K562 (cell line): ENCODE measurements around the gene PTPN18. TPM values are rescaled to one million over a fixed set of nuclear protein-coding genes. Genes with fewer than 3 reads are reported as not detected.

Experiments used
- KDM1A ChIP-seq, 2 experiments: fragments of 450-650 bp; IDR thresholded peaks; 2 replicates each; pipeline ENCODE4 v1.6.1; 2016; ENCODE audit warnings: mild to moderate bottlenecking in 2 of 2
- L3MBTL2 ChIP-seq: fragments of 450-650 bp; IDR thresholded peaks from 2 replicates; pipeline ENCODE4 v1.6.1; 2016; ENCODE audit warnings: mild to moderate bottlenecking, moderate library complexity
- MAFF ChIP-seq: IDR thresholded peaks from 2 replicates; pipeline ENCODE4 v1.6.1; 2012; ENCODE audit warnings: low read length, improper control_type of control experiment
- MED1 ChIP-seq: sonication (generic); formaldehyde crosslinking; IDR thresholded peaks from 2 replicates; pipeline ENCODE4 v1.8.1; 2023; ENCODE audit warnings: missing genetic modification reagents, borderline replicate concordance
- NFE2L1 ChIP-seq: fragments of 450-650 bp; IDR thresholded peaks from 2 replicates; pipeline ENCODE4 v1.6.1; 2016; ENCODE audit warnings: missing genetic modification characterization, low read depth, mild to moderate bottlenecking, missing compliant biosample characterization, moderate library complexity, borderline replicate concordance
- POLR2AphosphoS5 ChIP-seq: IDR thresholded peaks from 2 replicates; pipeline ENCODE4 v1.6.1; 2011; ENCODE audit warnings: mild to moderate bottlenecking, low read depth, low read length, moderate library complexity; ENCODE audit not compliant: control insufficient read depth, insufficient read depth
- THRAP3 ChIP-seq: fragments of 450-650 bp; IDR thresholded peaks from 2 replicates; pipeline ENCODE4 v1.6.1; 2016; ENCODE audit warnings: mild to moderate bottlenecking, inconsistent platforms, borderline replicate concordance
- polyA plus RNA-seq, 8 experiments: library from polyadenylated mRNA; depleted of rRNA in 4 of 8; stranded (reverse) in 5 of 8; unstranded in 3 of 8; fragments of >200 nt; fragmentation: Nextera tagmentation in 2 of 8; fragmentation: Illumina TruSeq in 1 of 8; extraction: Ambion mirVana in 2 of 8; extraction: Trizol in 1 of 8; gene quantifications; 2 replicates each; pipeline versions ENCODE4 v1.2.1 to v1.2.3, GENCODE V29; 2011 to 2014; ENCODE audit warnings: inconsistent platforms in 1 of 8, missing spikeins in 1 of 8
- total RNA-seq, 7 experiments: library from RNA; depleted of rRNA in 6 of 7; stranded (reverse); fragments of >200 nt in 6 of 7; fragmentation: Illumina TruSeq in 2 of 7; extraction: Trizol in 2 of 7; gene quantifications; 2 replicates each; pipeline versions ENCODE4 v1.2.1 to v1.2.3, GENCODE V29; 2011 to 2021; ENCODE audit warnings: low replicate concordance in 1 of 7
- TF ChIP-seq, protein P1 (sequence below): sonication (generic); formaldehyde crosslinking; IDR thresholded peaks from 2 replicates; pipeline ENCODE4 v1.8.0; 2023; ENCODE audit warnings: mild to moderate bottlenecking, missing genetic modification reagents
- TF ChIP-seq, protein P2 (sequence below), 2 experiments: fragments of 450-650 bp; formaldehyde crosslinking in 1 of 2; IDR thresholded peaks; 2 replicates each; pipeline versions ENCODE4 v1.4.0 to v1.6.1; 2014 to 2020; ENCODE audit warnings: mild to moderate bottlenecking in 2 of 2, borderline replicate concordance in 1 of 2, low read depth in 1 of 2
- TF ChIP-seq, protein P3 (sequence below): sonication (generic); formaldehyde crosslinking; IDR thresholded peaks from 2 replicates; pipeline ENCODE4 v1.4.0; 2020; ENCODE audit warnings: mild to moderate bottlenecking, missing genetic modification reagents
- TF ChIP-seq, protein P4 (sequence below): fragments of 250-450 bp; sonication (Bioruptor Pico); IDR thresholded peaks from 2 replicates; pipeline ENCODE4 v1.8.0; 2022; ENCODE audit warnings: moderate library complexity, mild to moderate bottlenecking, inconsistent platforms
- TF ChIP-seq, protein P5 (sequence below): sonication (generic); formaldehyde crosslinking; IDR thresholded peaks from 2 replicates; pipeline ENCODE4 v1.8.0; 2022; ENCODE audit warnings: missing genetic modification reagents, mild to moderate bottlenecking, borderline replicate concordance

PTPN18 gene
- total and polyA plus RNA-seq, 9 of the 15 experiments (the other 6 are each of a cell fraction or from before 2014, with no cell fraction given): 11.6 to 90.7 (median 49.6) TPM

DNA sequence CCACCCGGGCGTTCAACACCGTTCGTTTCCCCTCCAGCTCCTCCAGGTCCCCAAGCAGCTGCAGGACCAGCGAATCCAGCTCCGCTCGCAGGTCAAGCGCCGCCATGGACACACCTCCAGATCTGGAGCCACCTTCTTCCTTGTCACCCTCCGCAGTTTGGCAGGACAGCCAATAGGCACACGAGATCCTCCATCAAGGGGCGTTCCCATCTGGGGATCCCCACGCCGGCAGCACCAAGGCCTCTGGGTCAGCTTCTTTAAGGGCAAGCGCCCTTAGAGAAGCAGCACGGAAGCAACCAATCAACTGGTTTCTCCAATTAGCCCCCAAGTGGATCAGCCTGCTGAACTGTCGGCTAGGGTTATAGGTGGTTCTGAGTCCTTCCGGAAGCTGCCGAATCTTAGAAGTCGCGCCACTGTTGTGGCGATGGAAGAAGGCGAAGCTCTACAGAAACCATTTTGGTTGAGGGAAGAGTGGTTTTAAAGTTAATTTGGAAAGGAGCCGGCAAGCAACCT, 13.8 kb upstream of the PTPN18 start (continued):
- TF ChIP-seq NFE2L1 (no peak), THRAP3 (no peak), KDM1A (IDR thresholded peaks at IDR 0.05) (no peak), MAFF (no peak), L3MBTL2 (no peak), POLR2AphosphoS5 (0 out of 2 replicates have a peak, but pooled peaks have one; percentile 13), MED1 (no peak)
- TF ChIP-seq, protein P1, sequence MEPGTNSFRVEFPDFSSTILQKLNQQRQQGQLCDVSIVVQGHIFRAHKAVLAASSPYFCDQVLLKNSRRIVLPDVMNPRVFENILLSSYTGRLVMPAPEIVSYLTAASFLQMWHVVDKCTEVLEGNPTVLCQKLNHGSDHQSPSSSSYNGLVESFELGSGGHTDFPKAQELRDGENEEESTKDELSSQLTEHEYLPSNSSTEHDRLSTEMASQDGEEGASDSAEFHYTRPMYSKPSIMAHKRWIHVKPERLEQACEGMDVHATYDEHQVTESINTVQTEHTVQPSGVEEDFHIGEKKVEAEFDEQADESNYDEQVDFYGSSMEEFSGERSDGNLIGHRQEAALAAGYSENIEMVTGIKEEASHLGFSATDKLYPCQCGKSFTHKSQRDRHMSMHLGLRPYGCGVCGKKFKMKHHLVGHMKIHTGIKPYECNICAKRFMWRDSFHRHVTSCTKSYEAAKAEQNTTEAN: no peak; the same call in 1 of the 2 replicates
- TF ChIP-seq, protein P2, sequence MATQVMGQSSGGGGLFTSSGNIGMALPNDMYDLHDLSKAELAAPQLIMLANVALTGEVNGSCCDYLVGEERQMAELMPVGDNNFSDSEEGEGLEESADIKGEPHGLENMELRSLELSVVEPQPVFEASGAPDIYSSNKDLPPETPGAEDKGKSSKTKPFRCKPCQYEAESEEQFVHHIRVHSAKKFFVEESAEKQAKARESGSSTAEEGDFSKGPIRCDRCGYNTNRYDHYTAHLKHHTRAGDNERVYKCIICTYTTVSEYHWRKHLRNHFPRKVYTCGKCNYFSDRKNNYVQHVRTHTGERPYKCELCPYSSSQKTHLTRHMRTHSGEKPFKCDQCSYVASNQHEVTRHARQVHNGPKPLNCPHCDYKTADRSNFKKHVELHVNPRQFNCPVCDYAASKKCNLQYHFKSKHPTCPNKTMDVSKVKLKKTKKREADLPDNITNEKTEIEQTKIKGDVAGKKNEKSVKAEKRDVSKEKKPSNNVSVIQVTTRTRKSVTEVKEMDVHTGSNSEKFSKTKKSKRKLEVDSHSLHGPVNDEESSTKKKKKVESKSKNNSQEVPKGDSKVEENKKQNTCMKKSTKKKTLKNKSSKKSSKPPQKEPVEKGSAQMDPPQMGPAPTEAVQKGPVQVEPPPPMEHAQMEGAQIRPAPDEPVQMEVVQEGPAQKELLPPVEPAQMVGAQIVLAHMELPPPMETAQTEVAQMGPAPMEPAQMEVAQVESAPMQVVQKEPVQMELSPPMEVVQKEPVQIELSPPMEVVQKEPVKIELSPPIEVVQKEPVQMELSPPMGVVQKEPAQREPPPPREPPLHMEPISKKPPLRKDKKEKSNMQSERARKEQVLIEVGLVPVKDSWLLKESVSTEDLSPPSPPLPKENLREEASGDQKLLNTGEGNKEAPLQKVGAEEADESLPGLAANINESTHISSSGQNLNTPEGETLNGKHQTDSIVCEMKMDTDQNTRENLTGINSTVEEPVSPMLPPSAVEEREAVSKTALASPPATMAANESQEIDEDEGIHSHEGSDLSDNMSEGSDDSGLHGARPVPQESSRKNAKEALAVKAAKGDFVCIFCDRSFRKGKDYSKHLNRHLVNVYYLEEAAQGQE (IDR thresholded peaks at IDR 0.05; ENCODE audit: borderline replicate concordance): no peak
- TF ChIP-seq, protein P2 (CRISPR knock-in tag; IDR thresholded peaks at IDR 0.05; ENCODE audit: low read depth): no peak
- TF ChIP-seq, protein P3, sequence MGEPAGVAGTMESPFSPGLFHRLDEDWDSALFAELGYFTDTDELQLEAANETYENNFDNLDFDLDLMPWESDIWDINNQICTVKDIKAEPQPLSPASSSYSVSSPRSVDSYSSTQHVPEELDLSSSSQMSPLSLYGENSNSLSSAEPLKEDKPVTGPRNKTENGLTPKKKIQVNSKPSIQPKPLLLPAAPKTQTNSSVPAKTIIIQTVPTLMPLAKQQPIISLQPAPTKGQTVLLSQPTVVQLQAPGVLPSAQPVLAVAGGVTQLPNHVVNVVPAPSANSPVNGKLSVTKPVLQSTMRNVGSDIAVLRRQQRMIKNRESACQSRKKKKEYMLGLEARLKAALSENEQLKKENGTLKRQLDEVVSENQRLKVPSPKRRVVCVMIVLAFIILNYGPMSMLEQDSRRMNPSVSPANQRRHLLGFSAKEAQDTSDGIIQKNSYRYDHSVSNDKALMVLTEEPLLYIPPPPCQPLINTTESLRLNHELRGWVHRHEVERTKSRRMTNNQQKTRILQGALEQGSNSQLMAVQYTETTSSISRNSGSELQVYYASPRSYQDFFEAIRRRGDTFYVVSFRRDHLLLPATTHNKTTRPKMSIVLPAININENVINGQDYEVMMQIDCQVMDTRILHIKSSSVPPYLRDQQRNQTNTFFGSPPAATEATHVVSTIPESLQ (CRISPR knock-in tag): peak; percentile 67; the same call in 1 of the 2 replicates
- TF ChIP-seq, protein P4, sequence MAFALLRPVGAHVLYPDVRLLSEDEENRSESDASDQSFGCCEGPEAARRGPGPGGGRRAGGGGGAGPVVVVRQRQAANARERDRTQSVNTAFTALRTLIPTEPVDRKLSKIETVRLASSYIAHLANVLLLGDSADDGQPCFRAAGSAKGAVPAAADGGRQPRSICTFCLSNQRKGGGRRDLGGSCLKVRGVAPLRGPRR: no peak
- TF ChIP-seq, protein P5, sequence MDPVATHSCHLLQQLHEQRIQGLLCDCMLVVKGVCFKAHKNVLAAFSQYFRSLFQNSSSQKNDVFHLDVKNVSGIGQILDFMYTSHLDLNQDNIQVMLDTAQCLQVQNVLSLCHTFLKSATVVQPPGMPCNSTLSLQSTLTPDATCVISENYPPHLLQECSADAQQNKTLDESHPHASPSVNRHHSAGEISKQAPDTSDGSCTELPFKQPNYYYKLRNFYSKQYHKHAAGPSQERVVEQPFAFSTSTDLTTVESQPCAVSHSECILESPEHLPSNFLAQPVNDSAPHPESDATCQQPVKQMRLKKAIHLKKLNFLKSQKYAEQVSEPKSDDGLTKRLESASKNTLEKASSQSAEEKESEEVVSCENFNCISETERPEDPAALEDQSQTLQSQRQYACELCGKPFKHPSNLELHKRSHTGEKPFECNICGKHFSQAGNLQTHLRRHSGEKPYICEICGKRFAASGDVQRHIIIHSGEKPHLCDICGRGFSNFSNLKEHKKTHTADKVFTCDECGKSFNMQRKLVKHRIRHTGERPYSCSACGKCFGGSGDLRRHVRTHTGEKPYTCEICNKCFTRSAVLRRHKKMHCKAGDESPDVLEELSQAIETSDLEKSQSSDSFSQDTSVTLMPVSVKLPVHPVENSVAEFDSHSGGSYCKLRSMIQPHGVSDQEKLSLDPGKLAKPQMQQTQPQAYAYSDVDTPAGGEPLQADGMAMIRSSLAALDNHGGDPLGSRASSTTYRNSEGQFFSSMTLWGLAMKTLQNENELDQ (CRISPR knock-in tag): no peak
